OCI-LY1 (cell line): ENCODE measurements around the gene CDK5RAP3.

Experiments
- H2AFZ ChIP-seq: fragments of 200-600 bp; sonication (generic), shearing (Covaris generic); 2 replicates; pipeline ENCODE4 v1.6.0; 2014; ENCODE audit warnings: antibody characterized with exemption, mild to moderate bottlenecking, low read length
- H3F3A ChIP-seq: fragments of 200-600 bp; sonication (generic), shearing (Covaris generic); 2 replicates; pipeline ENCODE4 v1.6.0; 2014; ENCODE audit warnings: mild to moderate bottlenecking, antibody characterized with exemption, low read length, moderate library complexity; ENCODE audit not compliant: insufficient read depth
- H3K27ac ChIP-seq: fragments of 200-600 bp; sonication (generic); 2 replicates; pipeline ENCODE4 v1.5.1; 2014; ENCODE audit warnings: low read length, mixed run types, mild to moderate bottlenecking, low read depth; ENCODE audit not compliant: poor library complexity, severe bottlenecking
- H3K27me3 ChIP-seq: fragments of 200-600 bp; sonication (generic); 2 replicates; pipeline ENCODE4 v1.6.0; 2014; ENCODE audit warnings: antibody characterized with exemption, mild to moderate bottlenecking, low read length, moderate library complexity; ENCODE audit not compliant: insufficient read depth
- H3K36me3 ChIP-seq: fragments of 200-600 bp; sonication (generic); 2 replicates; pipeline ENCODE4 v1.6.1; 2014; ENCODE audit warnings: mild to moderate bottlenecking, antibody characterized with exemption, low read length, moderate library complexity, mixed read lengths; ENCODE audit not compliant: insufficient read depth
- H3K4me1 ChIP-seq: fragments of 200-600 bp; sonication (generic); 2 replicates; pipeline ENCODE4 v1.5.1; 2014; ENCODE audit warnings: mild to moderate bottlenecking, low read length, moderate library complexity; ENCODE audit not compliant: insufficient read depth, severe bottlenecking
- H3K4me2 ChIP-seq: fragments of 200-600 bp; sonication (generic), shearing (Covaris generic); 2 replicates; pipeline ENCODE4 v1.6.1; 2014; ENCODE audit warnings: low read length
- H3K4me3 ChIP-seq: fragments of 200-600 bp; sonication (generic); 2 replicates; pipeline ENCODE4 v1.5.1; 2014; ENCODE audit warnings: low read length, low read depth, mild to moderate bottlenecking, mixed read lengths; ENCODE audit not compliant: poor library complexity, severe bottlenecking
- H3K79me2 ChIP-seq: fragments of 200-600 bp; shearing (Covaris generic); 2 replicates; pipeline ENCODE4 v1.6.1; 2016; ENCODE audit warnings: mixed run types, low read length, mixed read lengths; ENCODE audit not compliant: insufficient read depth
- H3K9ac ChIP-seq: fragments of 200-600 bp; sonication (generic), shearing (Covaris generic); 2 replicates; pipeline ENCODE4 v1.6.1; 2014; ENCODE audit warnings: mild to moderate bottlenecking, low read length, mixed read lengths
- H3K9me2 ChIP-seq: fragments of 200-600 bp; sonication (generic), shearing (Covaris generic); 2 replicates; pipeline ENCODE4 v1.6.1; 2014; ENCODE audit warnings: low read depth, mild to moderate bottlenecking, low read length, mixed read lengths
- H3K9me3 ChIP-seq: fragments of 200-600 bp; shearing (Covaris generic); 2 replicates; pipeline ENCODE4 v1.6.1; 2014; ENCODE audit warnings: low read length, mixed read lengths
- H4K20me1 ChIP-seq: fragments of 200-600 bp; sonication (generic), shearing (Covaris generic); 2 replicates; pipeline ENCODE4 v1.6.0; 2016; ENCODE audit warnings: mild to moderate bottlenecking, low read length; ENCODE audit not compliant: insufficient read depth
- EZH2 ChIP-seq: fragments of 200-600 bp; sonication (generic), shearing (Covaris generic); IDR thresholded peaks from 2 replicates; pipeline ENCODE4 v1.8.0; 2017; ENCODE audit warnings: borderline replicate concordance, mixed run types, mild to moderate bottlenecking, antibody characterized with exemption, low read length, moderate library complexity, mixed read lengths
- TF ChIP-seq, protein P1 (sequence below): fragments of 200-600 bp; sonication (generic), shearing (Covaris generic); IDR thresholded peaks from 2 replicates; pipeline ENCODE4 v1.5.1; 2017; ENCODE audit warnings: mild to moderate bottlenecking, antibody characterized with exemption, low read length, moderate library complexity, mixed read lengths

CDK5RAP3 gene

DNA sequence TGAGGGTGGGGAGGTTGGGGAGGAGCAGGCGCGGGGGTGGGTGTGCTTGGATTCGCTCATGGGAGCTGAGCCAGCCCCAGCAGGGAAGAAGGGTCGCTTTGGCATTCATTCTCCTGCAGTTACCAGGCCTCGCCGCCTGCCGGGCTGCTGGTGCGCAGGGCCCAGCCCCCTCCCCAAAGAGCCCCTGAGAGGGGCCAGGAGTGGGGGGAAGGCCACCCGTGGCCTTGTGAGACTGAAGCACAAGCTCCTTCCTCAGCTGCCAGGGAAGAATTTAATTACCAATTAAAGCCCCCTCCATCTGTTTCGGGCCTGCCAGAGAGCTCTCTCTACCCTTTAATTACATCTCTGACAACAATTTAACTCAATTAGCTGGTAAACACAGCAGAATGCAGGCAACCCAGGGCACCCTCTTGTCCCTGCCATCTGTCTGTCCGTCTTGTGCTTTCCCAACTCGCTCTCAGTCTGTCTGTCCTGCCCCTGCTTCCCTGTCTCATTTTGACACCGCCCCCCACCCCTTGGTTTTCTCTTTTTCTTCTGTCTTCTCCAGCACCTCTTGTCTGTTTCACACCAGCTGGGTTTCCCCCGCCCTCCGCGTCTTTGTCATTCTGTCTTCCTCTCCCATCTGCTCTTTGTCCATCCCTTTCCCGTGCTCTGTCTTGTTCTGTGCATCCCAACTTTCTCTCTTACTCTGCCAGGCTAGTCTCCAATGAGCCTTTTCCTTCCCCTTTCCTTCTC is 32.7 kb downstream of the CDK5RAP3 start:
- no peaks in the 10 kb centered on the region for H3K79me2 ChIP-seq
- H3K4me2 ChIP-seq = no peak overlapping the region
- H3K27me3 ChIP-seq = no peaks in the 10 kb centered on the region; the same call in 1 of the 2 replicates
- no peaks in the 10 kb centered on the region for H4K20me1 ChIP-seq
- H3K9me3 ChIP-seq = no peaks in the 10 kb centered on the region
- H3K36me3 ChIP-seq = no peaks in the 10 kb centered on the region
- no peaks in the 10 kb centered on the region for H3K9me2 ChIP-seq
- TF ChIP-seq, protein P1, sequence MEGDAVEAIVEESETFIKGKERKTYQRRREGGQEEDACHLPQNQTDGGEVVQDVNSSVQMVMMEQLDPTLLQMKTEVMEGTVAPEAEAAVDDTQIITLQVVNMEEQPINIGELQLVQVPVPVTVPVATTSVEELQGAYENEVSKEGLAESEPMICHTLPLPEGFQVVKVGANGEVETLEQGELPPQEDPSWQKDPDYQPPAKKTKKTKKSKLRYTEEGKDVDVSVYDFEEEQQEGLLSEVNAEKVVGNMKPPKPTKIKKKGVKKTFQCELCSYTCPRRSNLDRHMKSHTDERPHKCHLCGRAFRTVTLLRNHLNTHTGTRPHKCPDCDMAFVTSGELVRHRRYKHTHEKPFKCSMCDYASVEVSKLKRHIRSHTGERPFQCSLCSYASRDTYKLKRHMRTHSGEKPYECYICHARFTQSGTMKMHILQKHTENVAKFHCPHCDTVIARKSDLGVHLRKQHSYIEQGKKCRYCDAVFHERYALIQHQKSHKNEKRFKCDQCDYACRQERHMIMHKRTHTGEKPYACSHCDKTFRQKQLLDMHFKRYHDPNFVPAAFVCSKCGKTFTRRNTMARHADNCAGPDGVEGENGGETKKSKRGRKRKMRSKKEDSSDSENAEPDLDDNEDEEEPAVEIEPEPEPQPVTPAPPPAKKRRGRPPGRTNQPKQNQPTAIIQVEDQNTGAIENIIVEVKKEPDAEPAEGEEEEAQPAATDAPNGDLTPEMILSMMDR = no peak
- TF ChIP-seq EZH2 = no peak
- no peak overlapping the region for H2AFZ ChIP-seq
- no peaks in the 10 kb centered on the region for H3F3A ChIP-seq
- no peak overlapping the region for H3K9ac ChIP-seq
- H3K4me1 ChIP-seq = peaks cover 8% of the 10 kb centered on the region
- H3K4me3 ChIP-seq = no peak overlapping the region
- no peak overlapping the region for H3K27ac ChIP-seq

DNA sequence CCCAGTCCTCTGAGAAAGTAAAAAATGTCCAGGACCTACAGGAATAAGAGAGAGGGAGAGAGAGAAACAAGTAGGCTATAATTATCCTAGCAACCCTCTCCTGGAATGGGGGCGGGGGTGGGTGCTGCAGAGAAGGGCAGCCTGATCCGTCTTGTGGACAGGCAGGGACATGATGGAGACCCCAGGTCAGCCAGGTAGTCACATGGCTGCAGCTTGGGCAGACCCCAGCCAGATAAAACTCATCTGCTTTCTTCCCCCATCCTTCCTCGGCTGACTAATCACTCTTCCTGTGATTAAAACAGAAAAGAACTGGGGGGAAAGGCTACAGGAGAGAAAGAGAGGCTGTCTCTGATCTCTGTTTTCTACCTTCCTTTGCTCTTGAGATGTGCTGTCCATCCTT is 34.1 kb downstream of the CDK5RAP3 start:
- no peaks in the 10 kb centered on the region for H3F3A ChIP-seq
- peaks cover 8% of the 10 kb centered on the region for H3K4me1 ChIP-seq
- H2AFZ ChIP-seq = no peak overlapping the region
- H3K4me2 ChIP-seq = no peak overlapping the region
- H3K9me2 ChIP-seq = no peaks in the 10 kb centered on the region
- H3K4me3 ChIP-seq = no peak overlapping the region
- TF ChIP-seq, protein P1 = no peak
- TF ChIP-seq EZH2 = no peak
- H3K9ac ChIP-seq = no peak overlapping the region
- no peaks in the 10 kb centered on the region for H3K79me2 ChIP-seq
- no peak overlapping the region for H3K27ac ChIP-seq
- H4K20me1 ChIP-seq = no peaks in the 10 kb centered on the region
- no peaks in the 10 kb centered on the region; the same call in 1 of the 2 replicates for H3K27me3 ChIP-seq
- H3K9me3 ChIP-seq = no peaks in the 10 kb centered on the region
- no peaks in the 10 kb centered on the region for H3K36me3 ChIP-seq

DNA sequence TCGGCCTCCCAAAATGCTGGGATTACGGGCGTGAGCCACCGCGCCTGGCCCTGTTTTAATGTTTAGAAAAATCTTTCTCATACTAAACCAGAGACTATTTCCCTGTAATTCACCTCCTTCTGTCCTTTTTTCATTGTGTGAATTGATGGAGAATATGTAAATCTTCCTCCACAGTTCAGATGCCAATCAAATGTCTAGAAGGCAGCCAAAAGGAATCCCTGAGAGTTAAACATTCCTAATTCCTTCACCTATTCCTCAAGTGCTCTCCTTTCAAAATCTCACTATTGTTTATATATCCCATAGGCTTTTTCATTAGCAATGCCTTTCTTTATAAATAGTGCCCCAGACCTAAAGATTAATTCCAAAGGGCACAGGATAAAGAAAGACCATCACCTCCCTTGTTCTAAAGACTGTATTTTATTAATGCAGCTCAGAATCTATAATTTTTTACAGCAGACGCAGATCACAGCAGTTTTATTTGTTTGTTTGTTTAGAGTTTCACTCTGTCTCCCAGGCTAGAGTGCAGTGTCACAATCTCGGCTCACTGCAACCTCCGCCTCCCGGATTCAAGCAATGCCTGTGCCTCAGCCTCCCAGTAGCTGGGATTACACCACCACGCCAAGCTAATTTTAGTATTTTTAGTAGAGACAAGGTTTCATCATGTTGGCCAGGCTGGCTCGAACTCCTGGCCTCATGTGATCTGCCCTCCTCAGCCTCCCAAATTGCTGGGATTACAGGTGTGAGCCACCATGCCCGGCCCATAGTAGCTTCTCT is 36.2 kb downstream of the CDK5RAP3 start:
- H2AFZ ChIP-seq = no peak overlapping the region
- H3K9ac ChIP-seq = no peak overlapping the region
- no peaks in the 10 kb centered on the region for H4K20me1 ChIP-seq
- TF ChIP-seq EZH2 = no peak
- TF ChIP-seq, protein P1 = no peak
- H3K36me3 ChIP-seq = no peaks in the 10 kb centered on the region
- H3K9me3 ChIP-seq = no peaks in the 10 kb centered on the region
- H3K27ac ChIP-seq = no peak overlapping the region
- H3K4me3 ChIP-seq = no peak overlapping the region
- no peak overlapping the region for H3K4me2 ChIP-seq
- no peaks in the 10 kb centered on the region for H3K9me2 ChIP-seq
- H3K27me3 ChIP-seq = no peaks in the 10 kb centered on the region; the same call in 1 of the 2 replicates
- H3F3A ChIP-seq = no peaks in the 10 kb centered on the region
- H3K79me2 ChIP-seq = no peaks in the 10 kb centered on the region
- peaks cover 18% of the 10 kb centered on the region for H3K4me1 ChIP-seq
